Activated CD4-positive, CD25-positive, alpha-beta regulatory T cell treated with anti-CD3 and anti-CD28 coated beads, Interleukin-2, amount 50 U/mL, for 16 hours (primary cell): ENCODE data around the gene STAT6.
"Not testable (repeated sequence)": the region's sequence is repeated elsewhere in the genome, so short reads cannot be mapped to it uniquely, and the experiment has no call there.

ENCODE experiments used
- DNase-seq: peaks from one replicate; pipeline ENCODE4 v3.0.0-alpha.2; 2020; ENCODE audit warnings: low read depth, low spot score

The STAT6 gene

DNA sequence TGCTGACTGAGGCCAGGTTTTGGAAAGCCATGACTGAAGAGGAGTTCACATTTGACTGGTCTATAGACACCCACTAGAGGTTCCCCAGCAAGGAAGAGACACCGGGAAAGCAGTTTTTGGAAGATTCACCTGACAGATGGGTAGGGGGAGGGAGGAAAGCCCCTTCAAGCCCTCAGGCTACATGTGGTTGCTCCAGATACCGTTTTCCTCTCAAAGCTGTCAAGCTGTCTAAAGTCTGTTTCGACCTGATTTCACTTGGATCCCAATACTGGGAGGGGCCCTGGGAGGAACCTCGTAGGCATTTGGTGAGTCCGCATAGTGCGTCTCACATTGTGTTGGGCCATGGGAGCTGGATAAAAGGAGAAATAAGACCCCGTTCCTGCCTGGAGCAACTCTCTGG, 15.4 kb upstream of the STAT6 start:
- DNase-seq = no peak

DNA sequence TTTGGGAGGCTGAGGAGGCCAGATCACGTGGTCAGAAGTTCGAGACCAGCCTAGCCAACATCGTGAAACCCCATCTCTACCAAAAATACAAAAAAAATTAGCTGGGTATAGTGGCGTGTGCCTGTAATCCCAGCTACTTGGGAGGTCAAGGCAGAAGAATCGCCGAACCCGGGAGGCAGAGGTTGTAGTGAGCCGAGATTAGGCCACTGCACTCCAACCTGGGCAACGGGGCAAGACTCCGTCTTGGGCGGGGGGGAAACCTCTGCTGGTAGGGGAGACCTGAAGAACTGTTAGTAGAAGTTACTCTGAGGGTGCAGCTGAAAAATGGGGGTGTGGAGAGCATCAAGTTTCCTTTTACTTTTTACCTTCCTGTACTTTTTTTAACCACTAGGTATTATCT, 14.9 kb upstream of the STAT6 start:
- DNase-seq = no peak

DNA sequence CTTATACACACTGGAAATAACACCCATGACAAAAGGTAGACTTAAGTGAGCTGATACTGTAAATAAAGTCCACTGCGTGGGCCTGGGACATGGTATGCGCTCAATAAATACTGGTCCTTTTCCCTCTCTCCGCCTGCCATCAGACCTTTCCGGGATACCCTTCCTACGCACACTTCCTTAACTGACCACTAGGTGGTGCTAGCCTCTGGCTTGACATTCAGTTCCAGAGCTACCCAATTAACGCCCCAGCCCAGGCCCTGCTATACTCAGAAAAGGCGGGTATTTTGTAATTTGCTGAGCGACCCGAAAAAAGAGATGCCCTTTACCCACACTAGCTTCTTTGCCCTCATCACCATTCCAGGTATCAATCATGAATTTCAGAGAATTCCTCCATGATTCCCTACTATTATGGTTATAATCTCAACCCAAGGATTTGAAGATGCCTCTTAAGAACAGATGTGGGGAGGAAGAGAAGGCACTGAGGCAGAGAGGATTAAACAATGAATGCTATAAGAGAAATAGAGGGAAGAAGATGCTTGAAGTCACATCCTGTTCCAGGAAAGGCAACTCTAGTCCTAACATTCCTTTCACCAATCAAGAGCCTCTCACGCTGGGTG, 13.2 kb upstream of the STAT6 start:
- peak; percentile 67 for DNase-seq

DNA sequence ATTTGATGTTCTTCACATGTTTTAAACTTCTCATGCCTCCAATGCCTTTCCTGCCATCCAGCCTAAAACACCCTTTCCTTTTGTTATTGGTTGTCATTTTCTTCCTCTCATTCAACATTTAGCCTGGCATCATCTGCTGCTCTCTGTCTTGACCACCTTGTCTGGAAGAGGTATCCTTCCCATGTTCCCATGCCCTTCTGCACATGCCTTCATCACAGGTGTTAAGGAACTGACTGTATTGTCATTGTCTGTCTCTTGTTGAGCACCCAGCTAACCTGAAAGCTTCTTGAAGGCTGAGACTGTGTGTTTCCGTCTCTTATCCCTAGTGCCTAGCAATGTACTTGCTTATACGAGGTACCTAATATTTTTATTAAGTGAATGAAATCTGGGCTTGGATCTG, 12.7 kb upstream of the STAT6 start:
- DNase-seq = no peak

DNA sequence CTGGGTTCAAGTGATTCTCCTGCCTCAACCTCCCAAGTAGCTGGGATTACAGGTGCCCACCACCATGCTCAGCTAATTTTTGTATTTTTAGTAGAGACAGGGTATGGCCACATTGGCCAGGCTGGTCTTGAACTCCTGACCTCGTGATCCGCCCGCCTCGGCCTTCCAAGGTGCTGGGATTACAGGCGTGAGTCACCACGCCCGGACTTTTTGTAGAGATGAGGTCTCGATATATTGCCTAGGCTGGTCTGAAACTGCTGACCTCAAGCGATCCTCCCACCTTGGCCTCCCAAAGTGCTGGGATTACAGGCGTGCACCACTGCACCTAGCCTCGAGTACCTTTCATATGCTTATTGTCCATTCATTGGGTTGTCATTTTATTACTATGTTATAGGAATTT, 9.6 kb upstream of the STAT6 start:
- DNase-seq = not testable (repeated sequence)

DNA sequence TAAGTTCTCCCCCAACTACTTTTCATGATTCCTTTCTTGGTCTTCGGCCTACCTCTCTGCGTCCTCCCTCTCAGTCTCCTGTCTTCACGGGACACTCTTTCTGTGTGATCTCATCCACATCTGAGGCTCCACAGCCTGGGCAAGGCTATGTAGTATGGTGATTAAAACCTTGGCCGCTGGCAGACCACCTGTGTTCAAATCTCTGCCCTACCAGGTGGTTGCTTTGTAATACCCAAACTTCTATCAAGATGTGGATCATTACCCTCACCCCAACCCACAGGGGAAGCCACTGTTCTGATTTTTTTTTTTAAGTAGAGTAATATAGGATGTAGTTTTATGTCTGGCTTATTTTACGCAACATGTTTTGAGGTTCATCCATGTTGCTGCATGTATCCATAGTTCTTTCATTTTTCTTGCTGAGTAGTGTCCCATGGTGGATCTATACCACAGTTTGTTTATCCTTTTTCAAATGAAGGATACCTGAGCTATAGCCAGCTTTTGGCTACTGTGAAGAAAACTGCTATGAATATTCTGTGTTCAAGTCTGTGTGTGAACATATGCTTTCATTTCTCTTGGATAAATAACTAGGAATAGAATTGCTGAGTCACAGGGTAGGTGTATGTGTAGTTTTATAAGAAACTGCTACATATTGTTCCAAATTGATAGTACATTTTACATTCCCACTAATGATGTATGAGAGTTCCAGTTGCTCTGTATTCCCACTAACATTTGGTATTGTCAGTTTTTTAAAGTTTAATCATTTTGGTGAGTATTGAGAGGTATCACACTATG, 8.3 kb upstream of the STAT6 start:
- no peak for DNase-seq

DNA sequence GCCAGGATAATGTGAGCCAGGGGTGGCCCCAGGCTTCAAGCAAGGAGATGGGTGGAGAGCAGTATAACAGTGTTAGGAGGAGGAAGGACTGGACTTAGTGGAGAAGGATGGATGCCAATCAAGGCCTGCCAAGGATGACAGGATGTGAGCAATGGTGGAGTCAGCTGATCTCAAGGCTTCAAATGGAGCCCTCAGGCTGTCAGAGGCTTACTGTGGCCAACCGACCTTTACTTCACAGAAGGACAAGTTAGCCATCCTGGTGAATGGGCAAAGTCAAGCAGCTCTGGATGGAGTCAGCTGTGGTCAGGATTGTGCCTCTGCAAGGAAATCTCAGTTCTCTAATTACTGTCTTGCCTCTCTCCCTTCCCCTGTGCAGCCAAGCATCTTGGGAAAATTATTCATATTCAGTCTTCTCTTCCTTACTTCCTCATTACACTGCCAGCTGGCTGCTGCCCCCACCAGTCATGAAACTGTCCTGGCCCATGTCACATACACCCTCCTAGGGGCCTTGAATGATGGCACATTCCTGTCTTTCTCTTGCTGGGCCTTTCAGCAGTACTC, 7.6 kb upstream of the STAT6 start:
- no peak for DNase-seq

DNA sequence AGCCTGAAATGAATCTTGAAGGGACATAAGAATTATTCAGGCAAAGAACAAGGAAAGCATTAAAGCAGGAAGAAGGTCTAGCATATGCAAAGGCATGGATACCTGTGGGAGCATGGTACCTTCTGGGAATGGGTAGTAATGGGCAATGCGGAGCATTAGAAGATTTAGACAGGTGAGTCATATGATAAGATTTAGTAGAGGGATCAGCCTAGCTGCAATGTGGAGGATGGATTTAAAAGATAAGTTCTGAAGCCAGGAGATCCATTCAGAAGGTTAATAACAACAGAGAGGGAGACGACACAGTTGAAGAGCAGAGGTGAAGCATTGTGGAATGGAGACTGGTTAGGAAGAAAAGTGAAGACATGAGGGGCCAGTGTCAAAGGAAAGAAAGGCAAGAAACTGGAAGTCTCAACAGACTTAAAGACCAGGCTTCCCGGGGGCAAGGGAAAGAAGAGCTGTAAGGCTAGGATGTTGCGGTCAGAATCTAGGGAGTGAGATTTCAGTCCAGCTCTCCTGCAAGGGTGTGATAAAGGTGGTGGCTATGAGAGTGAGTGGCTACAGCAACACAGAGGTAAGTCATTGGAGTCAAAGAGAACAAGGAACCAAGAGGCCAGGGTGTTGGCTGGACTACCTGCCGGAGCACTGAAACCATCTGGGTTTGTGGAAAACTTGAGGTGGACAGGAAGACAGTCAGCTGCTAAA, 5.6 kb upstream of the STAT6 start:
- no peak for DNase-seq

DNA sequence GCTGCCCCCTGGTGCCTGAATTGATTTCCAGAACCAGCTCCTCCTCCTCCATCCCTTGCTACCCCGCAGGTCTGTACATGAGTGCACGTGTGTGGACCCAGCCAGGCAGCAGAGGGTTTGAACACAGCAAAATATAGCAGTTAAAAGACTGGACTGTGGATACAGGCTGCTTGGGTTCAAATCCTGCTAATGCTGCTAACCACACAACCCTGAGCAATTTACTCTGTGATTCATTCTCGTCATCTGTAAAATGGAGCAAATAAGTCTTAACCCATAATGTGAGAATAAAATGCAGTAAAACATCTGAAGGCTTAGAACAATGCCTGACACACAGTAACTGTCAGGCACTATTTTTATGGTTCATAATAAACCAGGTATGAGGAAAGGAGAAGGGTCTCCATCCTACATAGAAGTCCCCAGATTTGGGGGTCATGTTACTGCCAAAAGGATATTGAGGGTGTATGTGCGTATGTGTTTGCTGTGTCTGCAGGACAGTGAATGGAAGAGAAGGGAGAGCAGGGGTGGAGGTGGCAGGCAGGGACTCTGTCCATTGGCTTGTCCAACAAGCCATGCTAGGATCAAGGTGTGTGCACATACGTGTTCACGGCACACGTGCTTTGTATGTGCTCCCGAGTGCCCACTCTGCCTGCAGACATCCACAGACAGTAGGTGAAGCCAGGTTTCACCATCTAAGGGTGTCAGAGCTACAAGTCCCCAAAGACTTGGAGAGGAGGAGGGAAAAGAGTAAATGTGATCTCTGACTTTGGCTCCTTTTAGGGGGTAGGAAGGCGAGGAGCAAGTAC, 1.5 kb upstream of the STAT6 start:
- DNase-seq = no peak

DNA sequence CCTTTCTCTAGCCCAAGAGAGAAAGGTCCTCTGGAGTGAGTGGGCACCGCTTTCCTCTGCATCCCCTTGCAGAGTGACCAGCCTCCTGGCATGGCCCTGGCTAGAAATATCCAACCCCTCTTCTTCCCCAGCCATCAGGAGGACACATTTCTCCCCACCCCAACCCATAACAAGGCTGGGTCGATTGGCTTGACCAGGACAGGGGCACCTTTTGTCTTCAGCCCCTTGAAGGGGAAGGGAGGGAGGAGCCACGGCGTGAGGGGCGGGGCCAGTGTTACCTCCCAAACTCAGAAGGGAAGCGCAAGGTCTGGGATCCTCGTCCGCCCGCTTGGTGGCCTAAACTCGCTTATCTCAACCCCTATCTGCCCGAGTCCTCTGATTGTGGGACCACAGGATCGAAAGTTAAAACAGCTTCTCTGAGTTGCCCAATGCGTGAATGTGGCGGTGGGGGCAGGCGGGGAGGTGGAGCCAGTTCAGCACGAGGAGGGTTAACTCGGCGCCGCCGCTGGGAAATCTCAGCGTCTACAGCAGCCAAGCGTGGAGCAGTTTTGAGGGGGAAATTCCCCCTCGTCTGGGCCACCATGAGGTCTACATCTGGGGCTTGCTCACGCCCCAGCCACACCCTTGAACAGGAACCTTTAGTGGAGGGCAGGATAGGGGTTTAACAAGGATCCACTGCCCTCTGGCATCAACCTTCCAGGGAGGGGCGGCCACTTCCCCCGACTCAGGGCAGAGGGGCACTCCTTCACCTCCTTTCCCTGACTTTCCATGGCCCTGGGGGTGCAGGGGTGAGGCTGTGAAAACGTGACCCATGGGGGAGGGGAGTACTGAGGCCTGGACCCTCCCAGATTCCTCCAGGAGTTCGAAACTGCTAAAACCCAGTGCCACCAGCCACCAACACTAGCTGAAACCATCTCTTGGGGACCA, 795 bp downstream of the STAT6 start:
- no peak for DNase-seq

DNA sequence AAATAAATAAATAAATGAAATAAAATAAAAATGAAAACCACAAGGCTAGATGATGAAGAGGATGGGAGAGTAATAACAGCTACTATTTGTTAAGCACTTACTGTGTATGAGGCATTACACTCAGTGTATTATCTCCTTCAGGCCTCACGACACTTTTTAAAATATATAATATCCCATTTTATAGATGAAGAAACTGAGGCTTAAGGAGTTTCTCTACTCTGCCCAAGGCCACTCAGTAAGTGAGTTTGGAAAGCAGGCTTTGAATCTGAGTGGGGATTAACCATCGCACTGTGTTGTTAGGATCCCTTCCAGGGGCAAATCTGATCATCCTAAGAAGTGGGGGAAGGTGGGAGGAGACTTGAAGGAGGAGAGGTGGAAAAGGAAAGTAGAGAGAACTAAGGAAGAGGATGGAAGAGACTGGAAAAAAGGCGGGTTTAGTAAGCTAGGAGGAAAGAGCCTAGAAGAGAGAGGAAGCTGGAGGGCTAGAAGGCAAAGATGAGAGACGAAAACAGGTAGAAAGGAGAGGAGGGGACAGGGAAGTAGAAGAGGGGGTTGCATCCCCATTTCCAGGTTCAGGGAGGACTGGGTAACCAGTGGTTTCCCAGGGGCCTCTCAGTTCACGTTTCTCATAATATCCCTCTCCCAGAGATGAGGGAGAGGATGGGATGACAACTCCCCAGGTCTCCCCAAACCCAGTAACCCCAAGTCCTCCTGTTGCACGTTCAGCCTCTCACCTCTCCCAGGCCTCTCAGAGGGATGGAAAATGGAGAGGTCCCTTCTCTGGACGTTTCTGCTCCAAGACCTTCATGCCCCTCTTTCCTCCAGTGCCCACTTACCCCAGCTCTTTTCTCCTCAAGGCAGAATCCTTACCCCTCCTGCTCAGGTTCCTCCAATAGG, 1.7 kb downstream of the STAT6 start:
- no peak for DNase-seq

DNA sequence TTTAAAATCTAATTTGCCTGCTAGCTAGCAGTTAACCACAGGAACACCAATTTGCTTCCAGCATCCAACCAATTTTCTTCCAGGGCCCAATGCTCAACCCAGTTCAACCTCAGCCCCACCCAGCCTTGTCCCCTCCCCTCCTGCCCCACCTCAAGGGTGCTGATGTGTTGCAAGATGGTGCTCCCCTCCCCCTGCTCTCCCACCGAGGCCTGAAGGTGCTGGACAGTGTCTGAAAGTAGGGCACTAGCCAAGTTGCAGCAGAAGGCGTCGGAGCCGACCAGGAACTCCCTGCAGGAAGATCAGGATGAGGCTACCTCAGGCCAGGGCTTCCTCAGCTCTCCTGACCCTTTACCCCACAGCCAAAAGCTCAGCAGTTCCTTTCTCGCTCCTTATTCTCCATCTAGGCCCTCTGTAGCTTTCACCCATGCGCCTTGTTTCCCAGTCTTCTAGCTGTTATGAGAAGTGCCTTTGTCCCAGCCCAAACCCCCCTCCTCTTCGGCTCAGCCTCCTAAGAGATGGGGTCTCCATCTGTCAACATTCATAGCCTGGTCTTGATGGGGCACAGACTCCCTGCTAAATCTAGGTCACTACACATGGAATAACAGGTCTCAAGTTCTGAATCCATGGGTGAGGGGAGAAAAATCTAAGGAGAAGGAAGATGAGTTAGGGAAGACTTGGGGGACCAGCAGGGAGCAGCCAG, 3.6 kb downstream of the STAT6 start:
- no peak for DNase-seq

DNA sequence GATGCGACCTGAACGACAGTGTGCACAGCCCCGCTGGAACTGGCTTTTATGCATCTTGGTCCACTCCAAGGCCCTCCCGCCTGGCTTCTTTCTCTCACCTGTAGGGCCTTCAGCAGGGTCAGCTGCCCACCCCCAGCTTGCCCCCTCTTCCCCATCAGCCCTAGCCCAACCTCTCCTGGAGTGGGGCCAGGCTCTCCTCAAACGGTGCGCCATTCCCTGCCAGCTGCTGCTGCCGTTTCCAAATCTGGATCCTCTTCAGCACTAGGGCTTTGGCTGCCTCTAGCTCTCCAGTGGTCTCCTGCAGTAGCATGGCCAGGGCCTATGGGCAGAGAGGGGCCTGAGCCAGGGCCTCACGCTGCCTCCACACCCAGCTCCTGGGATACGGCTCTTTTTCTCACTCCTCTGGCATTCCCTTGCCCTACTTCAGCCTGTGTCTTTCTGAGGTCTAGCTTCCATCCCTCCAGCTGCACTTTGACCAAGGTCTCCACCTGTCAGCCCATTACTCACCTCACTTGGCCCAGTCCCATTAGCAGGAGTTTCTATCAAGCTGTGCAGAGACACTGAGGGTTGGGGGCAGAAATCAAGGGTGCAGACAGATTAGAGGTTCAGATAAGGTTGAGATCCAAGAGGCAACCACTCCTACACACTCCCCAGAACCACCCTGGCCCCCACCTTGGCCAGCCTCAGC, 5.0 kb downstream of the STAT6 start:
- DNase-seq = no peak

DNA sequence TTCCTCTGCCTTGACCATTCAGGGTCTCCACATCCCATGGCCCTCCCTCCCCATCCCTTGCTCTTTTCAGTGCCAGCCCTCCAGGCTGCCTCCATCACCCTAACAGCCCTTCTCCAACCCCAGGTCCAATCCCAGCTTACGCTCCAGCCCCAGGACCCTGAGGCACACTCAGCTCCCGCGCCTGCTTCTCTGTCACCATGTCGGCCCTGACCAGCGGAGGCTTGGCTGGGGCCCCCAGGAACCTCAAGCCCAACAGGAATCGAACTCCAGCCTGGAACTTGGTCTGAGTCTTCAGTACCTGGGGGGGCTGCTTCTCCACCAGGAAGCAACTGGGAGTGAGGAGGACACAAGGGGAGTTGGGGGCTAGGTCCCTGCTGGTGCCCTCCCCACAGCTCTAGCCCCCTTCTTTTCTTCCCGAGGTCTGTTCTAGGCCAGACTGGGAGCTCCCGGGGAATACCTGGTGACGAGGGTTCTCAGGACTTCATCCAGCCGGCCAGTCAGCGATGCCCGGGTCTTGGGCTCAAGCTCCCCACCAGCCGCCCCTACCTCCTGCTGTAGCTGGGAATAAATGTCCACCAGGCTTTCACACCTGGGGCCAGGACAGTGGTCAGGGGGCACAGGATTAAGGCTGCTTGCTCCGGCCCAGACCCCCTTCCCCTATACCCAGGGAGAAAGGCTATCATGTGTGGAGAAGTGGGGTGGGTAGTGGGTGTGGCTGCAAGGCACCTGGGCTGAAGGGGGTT, 6.0 kb downstream of the STAT6 start:
- DNase-seq = no peak

DNA sequence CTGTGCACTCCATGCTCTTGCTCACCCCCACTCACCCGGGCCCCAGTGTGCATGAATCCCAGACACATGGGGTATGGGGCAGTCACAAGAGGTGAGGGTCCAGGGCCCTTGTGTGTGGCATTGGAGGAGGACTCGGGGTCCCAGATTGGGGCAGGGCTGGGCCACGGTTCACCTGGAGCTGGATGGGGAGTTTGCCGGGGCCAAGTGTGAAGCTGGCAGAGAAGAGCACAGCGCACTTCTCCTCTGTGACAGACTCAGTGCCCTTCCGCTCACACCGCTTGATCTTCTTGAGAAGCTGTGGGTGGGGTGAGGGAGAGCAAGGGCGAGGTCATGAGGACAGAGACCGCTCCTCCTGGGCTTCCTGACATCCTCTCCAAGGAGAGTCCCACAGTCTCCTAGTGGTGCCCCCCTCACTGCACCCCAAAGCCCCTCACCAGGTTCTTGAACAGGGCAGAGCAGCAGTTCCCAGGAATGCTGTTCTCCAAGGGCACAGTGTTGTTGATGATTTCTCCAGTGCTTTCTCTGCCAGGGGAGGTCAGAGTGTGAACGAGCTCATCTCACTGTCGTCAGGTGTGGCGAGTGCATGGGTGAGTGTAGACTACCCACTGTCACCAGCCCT, 6.8 kb downstream of the STAT6 start:
- DNase-seq = no peak

DNA sequence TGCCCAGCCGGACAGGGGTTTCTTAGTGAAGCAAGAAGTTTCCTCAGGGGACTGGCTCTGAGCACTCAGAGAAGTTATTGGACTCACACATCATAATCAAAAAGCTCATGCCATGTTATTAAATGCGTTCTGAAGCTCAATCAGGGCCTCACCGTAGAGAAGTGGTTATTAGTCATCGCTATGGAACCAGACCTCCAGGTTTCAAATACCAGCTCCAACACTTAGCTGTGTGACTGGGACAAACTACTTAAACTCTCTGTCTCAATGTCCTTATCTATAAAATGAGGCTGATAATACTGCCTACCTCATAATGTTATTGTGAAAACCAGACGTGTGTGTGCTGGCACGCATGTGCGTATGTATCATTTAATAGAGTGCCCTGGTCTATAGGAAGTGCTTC, 7.3 kb downstream of the STAT6 start:
- no peak for DNase-seq
